ENCODE data around the gene GAD1.
A peak's percentile ranks its signal among the peaks of the same experiment; 100 is the strongest.

GAD1 gene

GRCh38 chr2:170813611-170814532 lies 2.8 kb upstream of the GAD1 start:
- no peaks in the 10 kb centered on the region for H3K36me3 ChIP-seq (ENCODE audit: low read length)
- TF ChIP-seq CTCF (IDR thresholded peaks at IDR 0.05; ENCODE audit: insufficient read depth, low read length, poor library complexity, severe bottlenecking): no peak
- no peak for TF ChIP-seq EZH2phosphoT487 (conservative IDR thresholded peaks at IDR 0.05; ENCODE audit: low read length)
- no peak overlapping the region for H3K4me2 ChIP-seq (ENCODE audit: low read depth, low read length, poor library complexity, severe bottlenecking)
- H3K79me2 ChIP-seq (ENCODE audit: insufficient read depth, low read length): no peaks in the 10 kb centered on the region
- H3K9me3 ChIP-seq (ENCODE audit: insufficient read depth, low read length): no peaks in the 10 kb centered on the region
- H3K27me3 ChIP-seq (ENCODE audit: low read length): no peaks in the 10 kb centered on the region
- H3K9ac ChIP-seq (ENCODE audit: low read length): no peak overlapping the region
- H4K20me1 ChIP-seq (ENCODE audit: low read depth, low read length): no peaks in the 10 kb centered on the region
- H3F3A ChIP-seq (ENCODE audit: insufficient read depth): no peaks in the 10 kb centered on the region
- no peak overlapping the region for H3K27ac ChIP-seq (ENCODE audit: low read depth, low read length)
- no peak overlapping the region for H2AFZ ChIP-seq (ENCODE audit: low read depth, low read length, severe bottlenecking)
- H3K4me3 ChIP-seq (ENCODE audit: insufficient read depth, low read length, poor library complexity, severe bottlenecking): no peak overlapping the region
- H3K9me2 ChIP-seq (replicated peaks; ENCODE audit: insufficient read depth, low read length): no peaks in the 10 kb centered on the region

- Histone ChIP-seq H3K9ac (ENCODE audit: low read length) (no peak overlapping the region), H3K4me3 (ENCODE audit: insufficient read depth, low read length, poor library complexity, severe bottlenecking) (no peak overlapping the region), H3K27ac (ENCODE audit: low read depth, low read length) (no peak overlapping the region), H3K4me2 (ENCODE audit: low read depth, low read length, poor library complexity, severe bottlenecking) (no peak overlapping the region), H3K9me2 (replicated peaks; ENCODE audit: insufficient read depth, low read length) (no peaks in the 10 kb centered on the region), H3K9me3 (ENCODE audit: insufficient read depth, low read length) (no peaks in the 10 kb centered on the region), H3K36me3 (ENCODE audit: low read length) (no peaks in the 10 kb centered on the region), H2AFZ (ENCODE audit: low read depth, low read length, severe bottlenecking) (no peak overlapping the region), H3F3A (ENCODE audit: insufficient read depth) (no peaks in the 10 kb centered on the region), H3K27me3 (ENCODE audit: low read length) (no peaks in the 10 kb centered on the region), H3K79me2 (ENCODE audit: insufficient read depth, low read length) (no peaks in the 10 kb centered on the region), H4K20me1 (ENCODE audit: low read depth, low read length) (no peaks in the 10 kb centered on the region)
- TF ChIP-seq EZH2phosphoT487 (conservative IDR thresholded peaks at IDR 0.05; ENCODE audit: low read length): no peak
- TF ChIP-seq CTCF (IDR thresholded peaks at IDR 0.05; ENCODE audit: insufficient read depth, low read length, poor library complexity, severe bottlenecking): no peak
Measured at GRCh38 chr2:170814533-170815230, 2.0 kb upstream of the GAD1 start.

GRCh38 chr2:170815311-170815710 lies 1.4 kb upstream of the GAD1 start:
- H3K4me2 ChIP-seq (ENCODE audit: low read depth, low read length, poor library complexity, severe bottlenecking): peak overlapping the region; percentile 17
- no peak overlapping the region for H3K9ac ChIP-seq (ENCODE audit: low read length)
- H3K9me3 ChIP-seq (ENCODE audit: insufficient read depth, low read length): no peaks in the 10 kb centered on the region
- H3K27ac ChIP-seq (ENCODE audit: low read depth, low read length): no peak overlapping the region
- H3K4me3 ChIP-seq (ENCODE audit: insufficient read depth, low read length, poor library complexity, severe bottlenecking): no peak overlapping the region
- no peaks in the 10 kb centered on the region for H3K79me2 ChIP-seq (ENCODE audit: insufficient read depth, low read length)
- no peaks in the 10 kb centered on the region for H3F3A ChIP-seq (ENCODE audit: insufficient read depth)
- TF ChIP-seq EZH2phosphoT487 (conservative IDR thresholded peaks at IDR 0.05; ENCODE audit: low read length) (no peak), CTCF (IDR thresholded peaks at IDR 0.05; ENCODE audit: insufficient read depth, low read length, poor library complexity, severe bottlenecking) (no peak)
- no peaks in the 10 kb centered on the region for H3K27me3 ChIP-seq (ENCODE audit: low read length)
- H4K20me1 ChIP-seq (ENCODE audit: low read depth, low read length): no peaks in the 10 kb centered on the region
- H2AFZ ChIP-seq (ENCODE audit: low read depth, low read length, severe bottlenecking): no peak overlapping the region
- no peaks in the 10 kb centered on the region for H3K9me2 ChIP-seq (replicated peaks; ENCODE audit: insufficient read depth, low read length)
- no peaks in the 10 kb centered on the region for H3K36me3 ChIP-seq (ENCODE audit: low read length)

Measured in SU-DHL-6 (cell line).